NCI-H446 treated with DMSO at 0.1 percent for 48 hours (cell line): Measurements from ENCODE around the gene CDC45.
"Not testable (repeated sequence)": the region's sequence is repeated elsewhere in the genome, so short reads cannot be mapped to it uniquely, and the experiment has no call there.

Experiments
- DNase-seq: peaks from one replicate; lab custom pipeline; 2025; lab: John Stamatoyannopoulos, UW

CDC45 gene

GRCh38 chr22:19479355-19480172 lies at the start of gene CDC45:
Gene CDC45, plus strand, starts transcription at chr22:19479920. Its CDS starts 49 bp downstream, at chr22:19479969.
- DNase-seq, result peak; percentile 98

- no peak for DNase-seq
Measured at GRCh38 chr22:19429950-19430889, 49.5 kb upstream of the CDC45 start.

GRCh38 chr22:19430890-19431541 lies 48.7 kb upstream of the CDC45 start:
- DNase-seq, result no peak

- DNase-seq, result peak; percentile 73
Measured at GRCh38 chr22:19431649-19432132, 48.0 kb upstream of the CDC45 start, which contains the start of gene HIRA. Gene HIRA, minus strand, starts transcription at chr22:19431733. Its CDS starts 257 bp downstream, at chr22:19431476.

GRCh38 chr22:19432133-19432851 lies 47.4 kb upstream of the CDC45 start, which contains the start of gene MRPL40:
Gene MRPL40, plus strand, starts transcription at chr22:19432545. Its CDS starts 10 bp downstream, at chr22:19432555.
- DNase-seq, result peak; percentile 83

- no peak for DNase-seq
Measured at GRCh38 chr22:19434401-19434800, 45.3 kb upstream of the CDC45 start.

GRCh38 chr22:19434829-19435580 lies 44.7 kb upstream of the CDC45 start:
- DNase-seq, result no peak

- DNase-seq, result not testable (repeated sequence)
Measured at GRCh38 chr22:19436444-19437161, 43.1 kb upstream of the CDC45 start.

GRCh38 chr22:19438298-19438697 lies 41.4 kb upstream of the CDC45 start:
- DNase-seq, result peak; percentile 10

GRCh38 chr22:19440411-19441195 lies 39.1 kb upstream of the CDC45 start:
- DNase-seq, result no peak

- DNase-seq, result no peak
Measured at GRCh38 chr22:19442166-19442565, 37.6 kb upstream of the CDC45 start.

GRCh38 chr22:19443544-19444211 lies 36.0 kb upstream of the CDC45 start:
- no peak for DNase-seq

GRCh38 chr22:19445279-19445982 lies 34.3 kb upstream of the CDC45 start:
- not testable (repeated sequence) for DNase-seq

GRCh38 chr22:19446603-19447329 lies 33.0 kb upstream of the CDC45 start:
- no peak for DNase-seq

GRCh38 chr22:19447330-19448075 lies 32.2 kb upstream of the CDC45 start, which contains the start of gene C22orf39:
Gene C22orf39, minus strand, starts transcription at chr22:19447711. Its CDS starts 23 bp downstream, at chr22:19447688.
- DNase-seq, result peak; percentile 95

- peak; percentile 74 for DNase-seq
Measured at GRCh38 chr22:19448076-19448607, 31.6 kb upstream of the CDC45 start.
